ENCODE results near the gene METTL25B.

Gene METTL25B

DNA sequence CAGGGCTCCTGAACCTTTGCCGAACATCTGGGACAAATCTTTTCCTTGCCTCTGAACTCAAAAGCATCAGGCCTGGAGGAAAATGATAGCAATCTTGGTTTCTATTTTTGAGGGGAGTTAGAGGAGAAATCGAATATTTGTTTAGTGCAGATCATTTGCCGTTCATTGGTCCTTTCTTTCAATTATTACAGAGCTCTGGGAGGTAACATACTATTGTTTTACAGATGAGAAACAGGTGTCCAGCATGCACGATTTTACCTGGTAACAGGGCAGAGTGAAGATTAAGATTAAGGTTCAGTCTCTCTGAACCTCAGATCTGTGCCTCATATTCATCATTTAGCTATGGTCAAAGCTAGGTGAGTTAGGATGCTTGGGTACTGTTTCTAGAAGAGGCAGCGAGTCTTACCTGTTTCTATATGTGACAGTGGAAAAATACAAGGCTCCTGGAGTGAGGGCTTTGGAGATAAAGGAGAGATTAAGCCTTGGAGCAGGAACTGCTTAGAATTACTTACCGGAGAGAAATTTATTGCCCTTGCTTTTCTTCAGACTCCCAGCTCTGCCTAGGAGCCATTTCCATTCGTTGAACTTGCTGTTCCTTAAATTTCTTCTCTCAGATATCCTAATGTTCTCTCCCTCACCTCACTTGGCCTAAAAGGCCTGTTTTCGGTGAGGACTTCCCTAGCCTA lies 40.5 kb downstream of the METTL25B start:
- no peak for DNase-seq (ENCODE audit: low spot score)

DNA sequence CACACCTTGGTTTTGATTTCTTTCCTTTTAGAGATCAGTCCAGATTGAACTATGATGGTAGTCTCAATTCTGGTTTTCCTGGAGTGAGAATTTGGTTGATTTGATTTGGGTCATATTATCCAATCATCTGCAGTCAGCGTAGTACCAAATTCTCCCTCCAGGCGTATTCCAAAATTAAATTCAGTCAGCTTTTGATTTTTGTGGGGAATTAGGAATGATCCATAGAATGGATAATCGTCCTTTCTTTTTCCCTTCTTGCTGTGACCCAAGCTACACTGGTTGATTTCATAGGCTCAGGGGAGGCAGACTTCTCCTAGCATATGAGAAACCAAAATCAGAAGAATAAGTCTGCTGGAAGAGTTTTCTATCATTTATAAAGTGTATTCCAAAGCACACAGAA lies 44.0 kb downstream of the METTL25B start:
- no peak for DNase-seq (ENCODE audit: low spot score)

DNA sequence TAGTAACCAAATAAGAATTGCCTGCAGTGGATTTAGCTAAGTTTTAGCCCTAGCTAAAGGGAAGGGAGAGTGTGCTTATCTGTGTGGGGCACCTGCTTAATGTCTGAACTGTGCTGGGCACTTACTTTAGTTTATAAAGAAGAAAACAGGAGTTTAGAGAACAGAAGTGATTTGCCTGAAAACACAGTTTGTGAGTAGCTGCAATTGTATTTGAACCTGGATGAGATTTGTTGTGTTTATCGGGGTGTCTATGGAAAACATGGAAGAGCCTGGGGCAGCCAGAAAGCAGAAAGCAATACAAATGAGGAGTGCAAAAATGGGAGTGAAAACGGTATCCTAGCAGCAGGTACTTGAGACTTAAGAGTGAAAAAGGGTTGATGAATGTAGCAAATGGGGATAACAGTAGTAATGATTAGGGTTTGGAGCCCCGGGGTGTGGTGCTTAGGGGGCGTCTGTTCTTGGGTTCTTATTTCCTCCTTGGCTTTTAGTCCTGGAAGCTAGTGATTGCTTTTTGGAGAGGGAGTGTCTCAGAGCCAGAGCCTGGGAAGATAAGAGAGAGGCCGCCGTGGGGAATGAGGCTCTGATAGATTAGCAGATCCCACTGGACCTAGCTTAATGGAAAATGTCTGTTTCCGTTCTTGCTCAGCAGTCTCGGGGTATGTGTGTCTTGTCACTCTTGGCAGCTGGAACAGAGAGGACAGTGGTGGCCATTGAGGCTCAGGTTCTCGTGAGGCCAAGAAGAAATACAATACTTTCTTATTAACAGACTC lies 44.6 kb downstream of the METTL25B start:
- peak; percentile 36 for DNase-seq (ENCODE audit: low spot score)

DNA sequence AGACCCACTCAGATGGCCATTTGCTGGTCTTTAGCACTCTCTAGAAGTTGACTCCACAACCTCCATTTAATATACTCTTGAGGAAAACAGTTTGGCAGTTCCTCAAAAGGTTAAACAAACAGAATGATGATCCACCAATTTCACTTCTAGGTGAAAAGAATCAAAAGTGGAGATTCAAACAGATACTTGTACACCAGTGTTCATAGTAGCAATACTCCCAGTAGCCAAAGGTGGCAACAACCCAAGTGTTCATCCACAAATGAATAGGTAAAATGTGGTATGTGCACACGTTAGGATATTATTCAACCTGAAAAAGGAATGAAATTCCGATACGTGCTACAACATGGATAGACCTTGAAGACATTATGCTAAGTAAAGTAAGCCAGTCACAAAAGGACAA lies 45.3 kb downstream of the METTL25B start:
- DNase-seq (ENCODE audit: low spot score), result no peak

DNA sequence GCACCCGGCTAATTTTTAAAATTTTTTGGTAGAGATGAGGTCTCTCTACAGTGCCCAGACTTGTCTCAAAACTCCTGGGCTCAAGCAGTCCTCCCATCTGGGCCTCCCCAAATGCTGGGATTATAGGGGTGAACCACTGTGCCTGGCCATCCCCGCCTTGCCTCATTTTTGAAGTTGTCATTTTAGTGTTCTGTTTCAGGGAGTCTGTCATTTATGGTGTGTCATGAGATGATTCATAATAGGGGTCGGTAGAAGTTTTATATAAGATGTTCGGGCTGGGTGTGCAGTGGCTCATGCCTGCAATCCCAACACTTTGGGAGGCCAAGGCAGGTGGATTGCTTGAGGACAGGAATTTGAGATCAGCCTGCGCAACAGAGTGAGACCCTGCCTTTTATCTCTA lies 47.5 kb downstream of the METTL25B start:
- no peak for DNase-seq (ENCODE audit: low spot score)

DNA sequence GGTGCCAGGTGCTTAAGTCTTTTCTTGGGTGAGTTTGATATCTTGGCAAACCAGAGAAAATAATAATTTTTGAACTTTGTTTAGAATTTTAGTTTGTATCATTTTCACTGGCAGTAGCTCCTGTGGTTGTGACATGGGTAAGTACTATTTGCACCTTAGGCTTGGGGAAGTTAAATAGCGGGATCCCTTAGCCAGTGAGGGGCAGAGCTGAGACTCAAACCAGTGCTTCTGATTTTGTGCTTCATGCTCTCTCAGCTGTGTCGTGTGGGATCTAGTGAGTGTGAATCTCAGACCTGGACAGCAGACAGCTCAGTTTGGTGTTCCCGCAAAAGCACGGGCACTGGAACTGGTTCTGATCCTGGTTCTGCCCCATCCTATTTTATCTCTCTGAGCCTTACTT lies 48.7 kb downstream of the METTL25B start:
- DNase-seq (ENCODE audit: low spot score), result no peak

DNA sequence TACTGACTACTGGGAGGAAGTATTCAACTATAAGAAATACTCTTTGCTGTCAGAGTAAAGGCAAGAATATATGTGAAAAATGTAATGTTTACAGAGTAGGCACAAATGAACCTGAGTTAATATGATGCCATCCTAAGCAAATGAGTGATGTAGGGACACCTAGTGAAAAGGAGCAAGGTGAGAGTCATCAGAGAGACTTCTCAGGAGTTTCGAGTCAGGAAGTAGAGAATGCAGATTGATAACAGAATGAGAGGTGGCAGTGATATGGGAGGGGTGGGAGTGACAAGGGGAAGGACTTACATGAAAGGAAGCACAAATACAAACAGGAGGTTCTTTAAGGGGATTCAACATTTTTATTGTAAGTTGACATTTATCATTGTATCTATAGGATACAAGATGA lies 49.3 kb downstream of the METTL25B start:
- DNase-seq (ENCODE audit: low spot score), result no peak

DNA sequence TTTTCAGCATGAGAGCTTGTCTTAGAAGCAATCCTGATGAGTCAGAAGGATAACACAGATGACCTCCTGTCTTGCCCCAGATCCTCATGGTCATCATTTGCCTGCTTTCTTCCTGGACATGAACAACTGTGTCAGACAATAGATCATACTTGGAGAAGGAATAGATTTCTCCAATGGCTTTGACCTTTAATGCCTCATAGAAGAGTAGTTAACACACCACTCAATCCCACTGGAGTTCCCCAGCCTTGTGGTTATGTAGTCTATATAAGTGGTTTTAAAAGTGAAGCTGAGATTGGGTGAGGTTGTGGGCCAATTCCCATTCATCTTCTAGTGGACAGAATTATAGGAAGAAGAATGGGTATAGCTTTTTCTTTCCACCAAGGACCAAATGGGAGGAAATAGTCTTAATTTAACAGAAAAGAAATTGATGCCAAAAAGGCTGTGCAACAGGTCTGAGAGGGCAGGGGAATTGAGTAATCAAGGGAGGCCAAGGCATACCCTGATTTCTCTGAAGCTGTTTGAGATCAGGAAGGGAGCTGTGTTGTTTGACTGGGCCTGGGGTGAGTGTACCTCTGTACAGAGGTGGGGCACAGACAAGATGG lies 53.4 kb downstream of the METTL25B start:
- DNase-seq (ENCODE audit: low spot score), result no peak

DNA sequence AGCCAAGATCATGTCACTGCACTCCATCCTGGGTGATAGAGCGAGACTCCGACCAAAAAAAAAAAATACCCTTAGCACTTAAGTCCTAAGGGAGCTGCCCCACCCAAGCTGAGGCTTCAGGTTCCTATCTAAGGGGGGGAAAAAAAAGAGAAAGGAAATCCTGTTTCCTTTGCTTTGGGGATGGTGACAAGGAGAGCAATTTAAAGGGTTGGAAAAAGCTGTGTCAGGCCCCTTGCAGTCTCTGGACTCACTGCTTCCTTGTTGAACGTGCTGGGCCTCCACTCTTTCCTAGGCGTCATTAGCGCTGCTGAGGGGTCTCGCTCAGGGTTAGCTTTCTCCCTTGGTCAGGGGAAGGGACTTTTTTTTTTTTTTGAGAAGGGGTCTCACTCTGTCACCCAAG lies 57.2 kb downstream of the METTL25B start:
- DNase-seq (ENCODE audit: low spot score), result no peak
